GM03348 (cell line): ENCODE data around the gene SMIM35.

ENCODE experiments used
- DNase-seq: peaks from one replicate; pipeline ENCODE4 v3.0.0; 2012; ENCODE audit warnings: low spot score

Gene SMIM35

GRCh38 chr11:118086913-118087768 is at the start of gene SMIM35:
Gene SMIM35 (minus strand): TSS chr11:118086963. CDS start chr11:118086757, 206 bp downstream.
- DNase-seq, result no peak

DNA sequence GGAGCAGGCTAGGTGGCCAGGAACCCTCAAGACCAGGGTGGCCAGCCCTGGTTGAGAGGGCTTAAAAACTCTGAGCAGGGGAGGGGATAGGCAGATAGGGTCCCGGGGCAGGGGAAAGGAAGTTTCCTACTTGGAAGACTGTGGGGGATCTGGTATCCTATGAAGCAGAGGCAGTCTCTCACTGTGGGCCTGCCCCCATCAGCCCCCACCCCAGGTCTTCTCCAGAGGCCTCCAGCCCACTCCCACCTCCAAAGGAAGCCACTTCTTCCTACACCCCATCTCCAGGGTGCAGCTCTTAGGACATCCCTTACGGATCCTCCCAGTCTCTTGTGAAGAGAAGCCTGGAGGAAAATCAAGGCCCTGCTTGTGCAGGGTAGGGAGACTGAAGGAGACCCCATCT is 49.6 kb upstream of the SMIM35 start:
- no peak for DNase-seq

DNA sequence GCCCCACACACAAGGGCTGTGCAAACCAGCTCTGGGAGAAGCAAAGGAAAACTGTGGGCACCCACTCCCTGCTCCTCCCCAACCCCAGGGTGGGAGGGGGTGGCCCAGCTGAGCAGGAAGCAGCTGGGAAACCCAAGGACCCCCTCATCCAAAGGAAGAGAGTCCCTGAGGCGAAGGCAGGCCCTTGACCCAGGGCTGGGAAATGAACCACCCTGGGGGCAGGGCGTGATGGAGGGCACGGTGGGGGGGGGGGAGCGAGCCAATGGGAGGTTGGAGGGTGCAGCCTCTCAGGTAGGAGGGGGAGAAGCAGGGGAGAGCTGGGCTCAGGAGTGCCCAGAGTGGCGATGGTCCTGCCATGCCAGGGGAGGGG is 49.0 kb upstream of the SMIM35 start:
- DNase-seq, result no peak

DNA sequence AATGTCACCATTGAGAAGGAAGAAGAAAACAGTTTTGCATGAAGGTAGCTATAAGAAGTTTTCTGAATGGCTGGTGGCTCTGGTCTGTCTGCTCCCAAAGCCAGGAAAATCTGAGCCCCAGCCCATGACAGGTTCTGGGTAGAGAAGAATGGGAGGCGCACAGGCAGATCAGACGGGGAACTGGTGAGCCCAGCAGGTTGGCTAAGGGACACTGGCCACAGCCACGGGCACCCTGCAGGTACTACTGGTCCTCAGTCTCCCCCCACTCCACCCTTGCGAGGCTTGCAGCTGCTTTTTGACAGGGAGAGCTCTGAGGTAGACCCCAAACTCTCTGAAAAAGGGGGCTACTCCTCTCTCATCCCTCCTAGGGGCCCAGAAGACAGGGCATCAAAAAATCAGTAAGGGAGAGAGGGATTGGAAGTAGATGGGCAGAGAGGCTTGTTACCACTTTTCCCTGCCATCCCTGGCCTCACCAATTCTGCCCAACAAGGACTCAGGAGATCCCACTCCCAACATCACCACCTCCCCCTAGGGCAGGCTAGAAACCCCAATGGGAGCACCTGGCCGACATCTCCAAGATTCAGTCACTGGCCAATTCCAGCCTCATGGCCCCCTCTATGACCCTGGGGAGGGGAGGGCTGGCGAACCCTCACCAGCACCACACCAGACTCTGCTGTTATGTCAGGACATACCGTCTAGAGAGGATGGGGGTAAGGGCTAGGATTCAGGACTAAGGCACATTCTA is 48.5 kb upstream of the SMIM35 start:
- no peak for DNase-seq

DNA sequence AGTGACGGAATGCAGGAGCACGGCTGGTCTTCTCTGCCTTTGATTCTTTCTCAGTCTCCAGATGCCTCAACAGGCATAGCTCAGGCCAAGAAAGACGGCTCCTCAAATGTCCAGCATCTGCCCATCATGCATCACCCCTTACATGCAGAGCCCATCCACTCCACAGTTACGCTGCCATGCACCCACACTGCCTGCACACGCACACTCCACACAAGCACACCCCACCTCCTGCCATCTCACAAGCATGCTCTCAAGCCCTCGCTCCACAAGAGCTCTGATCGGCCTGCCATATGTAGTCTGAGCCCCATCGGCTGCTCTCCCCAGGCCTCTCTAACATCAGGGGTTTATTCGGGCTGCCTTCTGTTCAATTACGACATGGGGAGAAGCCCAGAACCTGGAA is 47.1 kb upstream of the SMIM35 start:
- DNase-seq, result no peak

GRCh38 chr11:118132385-118133151 is 45.8 kb upstream of the SMIM35 start:
- DNase-seq, result no peak

- no peak for DNase-seq
These were observed 42.9 kb upstream of the SMIM35 start for GRCh38 chr11:118129471-118130172.

DNA sequence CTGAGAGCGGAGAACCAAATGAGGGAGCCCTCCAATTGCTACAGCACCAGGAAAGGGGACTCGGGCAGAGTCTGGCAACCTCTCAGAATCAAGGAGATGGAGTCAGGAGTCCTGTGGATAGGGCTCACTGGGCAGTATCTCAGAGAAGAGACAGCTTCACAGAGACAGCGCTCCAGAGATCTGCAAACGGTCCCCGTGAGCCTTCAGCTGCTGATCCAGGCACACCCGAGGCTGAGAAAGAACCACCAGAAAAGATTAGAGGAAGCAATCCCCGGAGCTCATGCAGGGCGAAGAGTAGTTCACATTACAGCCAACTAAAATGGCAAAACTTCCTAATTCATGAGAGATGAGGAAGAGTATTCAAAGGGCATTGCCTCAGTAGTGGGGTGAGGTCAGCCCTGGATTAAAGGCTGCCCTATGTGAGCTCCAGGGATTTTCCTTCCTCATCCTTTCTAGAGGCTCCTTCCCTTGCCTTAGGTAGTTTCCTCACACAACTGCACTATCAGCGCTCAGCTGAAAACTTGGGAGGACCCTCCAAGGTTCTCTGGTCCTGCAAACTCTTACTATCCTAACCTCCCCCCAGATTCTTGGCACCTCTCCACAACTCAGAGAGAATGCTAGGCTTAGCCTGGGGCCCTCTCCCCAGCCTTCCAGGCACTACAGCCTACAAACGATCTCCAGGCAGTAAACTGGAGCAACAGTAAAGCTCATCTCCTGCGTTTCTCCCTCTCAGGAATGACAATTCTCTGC is 42.1 kb upstream of the SMIM35 start:
- DNase-seq, result no peak

DNA sequence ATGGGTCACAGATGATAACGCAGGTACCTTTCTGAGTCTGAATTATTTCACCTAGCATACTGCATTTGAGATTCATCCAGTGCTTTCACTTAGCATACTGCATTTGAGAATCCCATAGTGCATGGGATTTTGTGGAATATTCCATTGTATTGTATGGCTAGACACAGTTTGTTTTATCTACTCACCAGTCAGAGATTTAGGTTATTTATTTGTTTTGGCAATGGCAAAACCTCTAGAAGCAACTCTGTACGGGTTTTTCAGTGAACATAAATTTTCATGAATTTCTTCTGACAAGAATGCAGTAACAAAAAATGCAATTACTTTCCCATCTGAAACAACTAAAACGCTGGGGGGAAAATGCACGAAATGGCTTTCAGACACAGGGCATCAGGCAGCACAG is 41.5 kb upstream of the SMIM35 start:
- no peak for DNase-seq

DNA sequence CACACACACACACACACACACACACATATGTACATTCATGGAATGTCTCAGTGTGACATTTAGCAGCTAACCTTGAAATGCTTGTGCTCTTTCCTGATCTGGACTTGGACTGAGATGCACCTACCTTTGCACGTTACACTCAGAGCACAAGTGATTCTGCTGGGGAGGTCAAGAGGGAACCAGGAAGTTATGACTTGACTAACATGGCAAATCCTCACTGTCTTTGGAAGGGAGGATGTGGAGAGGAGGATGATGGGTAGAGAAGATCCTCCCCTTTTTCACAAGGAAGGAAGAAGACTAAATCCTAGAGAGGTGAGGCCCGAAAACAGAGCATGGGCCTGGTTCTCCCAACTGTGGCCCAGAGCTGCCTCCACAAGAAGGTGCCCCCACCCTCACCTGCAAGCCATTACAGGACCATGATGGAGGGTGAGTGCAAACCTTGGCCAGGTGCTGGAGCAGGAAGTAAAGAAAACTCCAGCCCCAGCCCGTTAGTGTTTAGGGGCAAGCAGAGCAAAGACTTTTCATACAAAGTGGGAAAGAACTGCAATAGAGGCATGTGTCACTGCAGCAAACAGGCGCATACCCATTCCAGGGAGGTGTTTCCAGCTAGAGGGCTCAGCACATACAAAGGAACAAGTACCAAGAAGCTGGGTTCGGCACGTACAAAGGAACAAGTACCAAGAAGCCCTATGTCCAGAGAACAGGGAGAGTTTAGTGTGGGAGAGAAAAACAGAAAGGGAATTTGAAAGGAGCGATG is 39.5 kb upstream of the SMIM35 start:
- DNase-seq, result no peak

DNA sequence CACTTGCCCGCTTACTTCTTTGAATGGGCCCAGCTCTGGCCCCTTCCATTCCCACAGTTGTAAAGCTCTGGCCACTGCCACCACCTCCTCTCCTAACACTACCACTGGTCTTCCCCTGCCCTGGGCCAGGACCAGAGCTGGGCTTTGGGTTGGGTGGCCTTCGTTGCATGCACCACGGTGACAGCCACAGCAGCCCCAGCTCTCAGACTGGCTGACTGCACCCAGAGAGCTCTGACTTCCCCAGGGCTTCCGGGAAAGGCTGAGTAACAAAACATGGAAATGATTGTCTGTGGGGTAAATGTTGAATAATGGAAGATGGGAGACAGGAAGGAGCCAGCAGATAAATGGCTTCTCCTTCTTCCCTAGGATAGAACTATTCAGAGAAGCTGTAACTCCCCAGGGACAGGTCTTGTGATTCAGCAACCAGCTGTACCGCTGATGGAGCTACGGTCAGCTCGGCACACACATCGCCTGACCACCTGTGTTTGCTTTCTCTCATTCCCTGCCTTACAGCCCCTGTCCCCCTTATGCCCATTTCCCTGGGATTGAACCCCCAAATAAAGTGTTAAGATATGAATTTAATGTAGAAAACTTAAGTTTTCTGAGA is 38.3 kb upstream of the SMIM35 start:
- DNase-seq, result no peak

GRCh38 chr11:118120793-118121192 is 34.0 kb upstream of the SMIM35 start:
- DNase-seq, result no peak

GRCh38 chr11:118117790-118118601 is 31.2 kb upstream of the SMIM35 start:
- no peak for DNase-seq

- DNase-seq, result no peak
These were observed 28.3 kb upstream of the SMIM35 start for GRCh38 chr11:118115048-118115447.

DNA sequence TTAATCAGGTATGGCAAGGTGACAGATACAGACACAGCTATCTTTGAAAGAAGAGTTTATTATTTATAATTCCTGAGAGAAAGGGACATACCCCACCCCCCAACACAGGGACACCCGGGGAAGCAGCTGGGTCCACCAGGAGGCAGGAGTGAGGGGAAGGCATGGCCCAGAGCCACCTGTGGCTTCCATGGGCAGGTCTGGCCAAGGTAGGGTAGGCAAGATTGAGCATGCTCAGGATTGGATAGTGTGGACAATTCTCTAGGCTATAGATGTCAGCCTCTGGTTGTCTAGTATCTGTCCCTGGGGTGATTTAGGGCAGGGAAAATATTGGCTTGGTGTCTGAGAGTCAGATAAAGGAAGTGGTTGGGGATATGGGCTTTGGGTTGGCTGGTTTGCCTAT is 27.5 kb upstream of the SMIM35 start:
- DNase-seq, result no peak

DNA sequence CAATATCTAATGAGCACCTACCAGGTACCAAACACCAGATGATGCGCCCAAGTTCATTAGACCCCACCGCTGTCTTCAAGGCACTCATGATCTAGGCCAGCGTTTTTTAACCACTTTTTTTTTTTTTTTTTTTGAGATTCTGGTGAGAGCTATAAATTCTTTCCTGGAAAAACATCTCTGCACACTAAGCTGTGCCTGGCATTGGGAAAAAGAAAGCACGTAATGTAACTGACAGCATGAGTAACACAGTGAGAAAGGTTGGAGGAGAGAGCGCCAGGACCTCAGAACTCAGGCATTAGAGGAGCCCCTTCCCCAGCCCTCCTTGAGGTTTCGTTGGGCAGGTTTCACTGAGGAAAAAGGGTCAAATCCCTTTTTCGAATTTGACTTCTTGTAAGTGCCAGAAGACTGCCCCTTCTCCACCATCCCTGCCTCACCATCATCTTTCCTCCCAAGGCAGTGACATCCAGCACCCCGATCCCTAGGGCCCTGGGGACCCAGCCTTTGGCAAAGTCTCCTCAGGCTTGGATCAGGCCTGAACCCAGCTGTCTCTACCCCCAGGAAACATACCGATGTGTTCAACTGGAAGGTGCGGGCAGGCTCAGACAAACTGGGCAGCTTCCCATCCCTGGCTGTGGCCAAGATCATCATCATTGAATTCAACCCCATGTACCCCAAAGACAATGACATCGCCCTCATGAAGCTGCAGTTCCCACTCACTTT is 26.1 kb upstream of the SMIM35 start:
- no peak for DNase-seq

GRCh38 chr11:118111744-118112035 is 24.9 kb upstream of the SMIM35 start:
- DNase-seq, result no peak

DNA sequence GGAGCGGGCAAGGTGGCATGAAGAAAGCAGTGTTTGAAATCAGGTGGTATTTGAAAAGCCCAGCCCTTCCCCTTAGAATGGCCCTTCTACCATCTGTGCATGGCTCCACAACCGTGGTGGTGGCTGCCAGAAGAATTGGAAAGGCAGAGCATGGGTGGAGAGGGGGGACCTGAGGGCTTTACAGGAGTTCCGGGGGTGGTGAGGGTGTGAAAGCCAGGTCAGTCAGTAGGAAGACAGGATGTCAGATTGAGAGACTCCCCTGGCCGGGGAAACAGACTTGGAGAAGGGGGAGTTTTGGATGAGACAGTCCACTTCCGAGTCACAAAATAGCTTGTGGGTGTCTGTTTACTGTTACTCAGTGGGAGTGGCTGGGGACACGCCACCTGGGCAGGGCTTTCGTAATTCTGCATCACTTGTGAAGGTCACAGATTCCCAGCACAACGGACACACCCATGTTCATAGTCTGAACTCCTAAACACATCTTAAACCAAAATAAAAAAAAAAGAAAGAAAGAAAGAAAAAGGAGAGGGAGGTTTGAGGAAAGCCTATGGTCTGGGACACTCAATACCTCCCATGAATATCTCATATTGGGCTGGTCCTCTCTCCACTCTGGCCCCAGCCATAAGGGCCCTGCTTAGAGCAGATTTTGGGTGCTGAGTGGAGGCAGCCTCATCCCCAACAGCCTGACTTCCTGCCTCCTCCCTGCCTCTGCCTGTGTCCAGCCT is 24.4 kb upstream of the SMIM35 start:
- DNase-seq, result no peak
